ENCODE results near the gene ADARB2.

Gene ADARB2

GRCh38 chr10:1524540-1524939, 212.8 kb downstream of the ADARB2 start:
- Histone ChIP-seq H3K4me3 (ENCODE audit: low read depth in 1 of 2, low read length in 2 of 2) (no peak overlapping the region), H3K27me3 (ENCODE audit: low read depth, low read length) (no peaks in the 10 kb centered on the region), H3K27ac (ENCODE audit: low read length) (no peak overlapping the region), H3K9me3 (ENCODE audit: control insufficient read depth in 1 of 2, low read length in 2 of 2) (no peaks in the 10 kb centered on the region), H3K4me1 (ENCODE audit: control insufficient read depth in 1 of 2, insufficient read depth in 2 of 2, low read length in 2 of 2) (no peaks in the 10 kb centered on the region), H3K36me3 (ENCODE audit: control insufficient read depth in 1 of 2, insufficient read depth in 2 of 2, low read length in 2 of 2) (no peaks in the 10 kb centered on the region)

GRCh38 chr10:1523221-1523620, 214.1 kb downstream of the ADARB2 start:
- Histone ChIP-seq H3K4me1 (ENCODE audit: control insufficient read depth in 1 of 2, insufficient read depth in 2 of 2, low read length in 2 of 2) (no peaks in the 10 kb centered on the region), H3K27me3 (ENCODE audit: low read depth, low read length) (no peaks in the 10 kb centered on the region), H3K36me3 (ENCODE audit: control insufficient read depth in 1 of 2, insufficient read depth in 2 of 2, low read length in 2 of 2) (no peaks in the 10 kb centered on the region), H3K9me3 (ENCODE audit: control insufficient read depth in 1 of 2, low read length in 2 of 2) (no peaks in the 10 kb centered on the region), H3K27ac (ENCODE audit: low read length) (no peak overlapping the region), H3K4me3 (ENCODE audit: low read depth in 1 of 2, low read length in 2 of 2) (no peak overlapping the region)

GRCh38 chr10:1522237-1522636, 215.1 kb downstream of the ADARB2 start:
- Histone ChIP-seq H3K4me3 (ENCODE audit: low read depth in 1 of 2, low read length in 2 of 2) (no peak overlapping the region), H3K27me3 (ENCODE audit: low read depth, low read length) (no peaks in the 10 kb centered on the region), H3K4me1 (ENCODE audit: control insufficient read depth in 1 of 2, insufficient read depth in 2 of 2, low read length in 2 of 2) (no peaks in the 10 kb centered on the region), H3K36me3 (ENCODE audit: control insufficient read depth in 1 of 2, insufficient read depth in 2 of 2, low read length in 2 of 2) (no peaks in the 10 kb centered on the region), H3K27ac (ENCODE audit: low read length) (no peak overlapping the region), H3K9me3 (ENCODE audit: control insufficient read depth in 1 of 2, low read length in 2 of 2) (no peaks in the 10 kb centered on the region)

GRCh38 chr10:1521741-1522140, 215.6 kb downstream of the ADARB2 start:
- H3K9me3 ChIP-seq (ENCODE audit: control insufficient read depth in 1 of 2, low read length in 2 of 2) = no peaks in the 10 kb centered on the region
- no peak overlapping the region for H3K27ac ChIP-seq (ENCODE audit: low read length)
- no peaks in the 10 kb centered on the region for H3K36me3 ChIP-seq (ENCODE audit: control insufficient read depth in 1 of 2, insufficient read depth in 2 of 2, low read length in 2 of 2)
- H3K4me1 ChIP-seq (ENCODE audit: control insufficient read depth in 1 of 2, insufficient read depth in 2 of 2, low read length in 2 of 2) = no peaks in the 10 kb centered on the region
- no peak overlapping the region for H3K4me3 ChIP-seq (ENCODE audit: low read depth in 1 of 2, low read length in 2 of 2)
- no peaks in the 10 kb centered on the region for H3K27me3 ChIP-seq (ENCODE audit: low read depth, low read length)

GRCh38 chr10:1520909-1521565, 216.3 kb downstream of the ADARB2 start:
- Histone ChIP-seq H3K4me3 (ENCODE audit: low read depth in 1 of 2, low read length in 2 of 2) (no peak overlapping the region), H3K36me3 (ENCODE audit: control insufficient read depth in 1 of 2, insufficient read depth in 2 of 2, low read length in 2 of 2) (no peaks in the 10 kb centered on the region), H3K27ac (ENCODE audit: low read length) (no peak overlapping the region), H3K9me3 (ENCODE audit: control insufficient read depth in 1 of 2, low read length in 2 of 2) (no peaks in the 10 kb centered on the region), H3K4me1 (ENCODE audit: control insufficient read depth in 1 of 2, insufficient read depth in 2 of 2, low read length in 2 of 2) (no peaks in the 10 kb centered on the region), H3K27me3 (ENCODE audit: low read depth, low read length) (no peaks in the 10 kb centered on the region)

GRCh38 chr10:1519391-1519790, 217.9 kb downstream of the ADARB2 start:
- Histone ChIP-seq H3K27ac (ENCODE audit: low read length) (no peak overlapping the region), H3K4me3 (ENCODE audit: low read depth in 1 of 2, low read length in 2 of 2) (no peak overlapping the region), H3K36me3 (ENCODE audit: control insufficient read depth in 1 of 2, insufficient read depth in 2 of 2, low read length in 2 of 2) (no peaks in the 10 kb centered on the region), H3K9me3 (ENCODE audit: control insufficient read depth in 1 of 2, low read length in 2 of 2) (no peaks in the 10 kb centered on the region), H3K27me3 (ENCODE audit: low read depth, low read length) (no peaks in the 10 kb centered on the region), H3K4me1 (ENCODE audit: control insufficient read depth in 1 of 2, insufficient read depth in 2 of 2, low read length in 2 of 2) (no peaks in the 10 kb centered on the region)

- Histone ChIP-seq H3K27me3 (ENCODE audit: low read depth, low read length) (no peaks in the 10 kb centered on the region), H3K27ac (ENCODE audit: low read length) (no peak overlapping the region), H3K4me3 (ENCODE audit: low read depth in 1 of 2, low read length in 2 of 2) (no peak overlapping the region), H3K36me3 (ENCODE audit: control insufficient read depth in 1 of 2, insufficient read depth in 2 of 2, low read length in 2 of 2) (no peaks in the 10 kb centered on the region), H3K9me3 (ENCODE audit: control insufficient read depth in 1 of 2, low read length in 2 of 2) (no peaks in the 10 kb centered on the region), H3K4me1 (ENCODE audit: control insufficient read depth in 1 of 2, insufficient read depth in 2 of 2, low read length in 2 of 2) (no peaks in the 10 kb centered on the region)
Measured at GRCh38 chr10:1517684-1518083, 219.6 kb downstream of the ADARB2 start.

GRCh38 chr10:1516492-1517165, 220.7 kb downstream of the ADARB2 start:
- Histone ChIP-seq H3K4me3 (ENCODE audit: low read depth in 1 of 2, low read length in 2 of 2) (no peak overlapping the region), H3K9me3 (ENCODE audit: control insufficient read depth in 1 of 2, low read length in 2 of 2) (no peaks in the 10 kb centered on the region), H3K4me1 (ENCODE audit: control insufficient read depth in 1 of 2, insufficient read depth in 2 of 2, low read length in 2 of 2) (no peaks in the 10 kb centered on the region), H3K27ac (ENCODE audit: low read length) (no peak overlapping the region), H3K36me3 (ENCODE audit: control insufficient read depth in 1 of 2, insufficient read depth in 2 of 2, low read length in 2 of 2) (no peaks in the 10 kb centered on the region), H3K27me3 (ENCODE audit: low read depth, low read length) (no peaks in the 10 kb centered on the region)

GRCh38 chr10:1515780-1516491, 221.4 kb downstream of the ADARB2 start:
- H3K9me3 ChIP-seq (ENCODE audit: control insufficient read depth in 1 of 2, low read length in 2 of 2) = no peaks in the 10 kb centered on the region
- H3K4me1 ChIP-seq (ENCODE audit: control insufficient read depth in 1 of 2, insufficient read depth in 2 of 2, low read length in 2 of 2) = no peaks in the 10 kb centered on the region
- no peak overlapping the region for H3K4me3 ChIP-seq (ENCODE audit: low read depth in 1 of 2, low read length in 2 of 2)
- no peak overlapping the region for H3K27ac ChIP-seq (ENCODE audit: low read length)
- no peaks in the 10 kb centered on the region for H3K36me3 ChIP-seq (ENCODE audit: control insufficient read depth in 1 of 2, insufficient read depth in 2 of 2, low read length in 2 of 2)
- no peaks in the 10 kb centered on the region for H3K27me3 ChIP-seq (ENCODE audit: low read depth, low read length)

- Histone ChIP-seq H3K9me3 (ENCODE audit: control insufficient read depth in 1 of 2, low read length in 2 of 2) (no peaks in the 10 kb centered on the region), H3K27me3 (ENCODE audit: low read depth, low read length) (no peaks in the 10 kb centered on the region), H3K4me1 (ENCODE audit: control insufficient read depth in 1 of 2, insufficient read depth in 2 of 2, low read length in 2 of 2) (no peaks in the 10 kb centered on the region), H3K27ac (ENCODE audit: low read length) (no peak overlapping the region), H3K36me3 (ENCODE audit: control insufficient read depth in 1 of 2, insufficient read depth in 2 of 2, low read length in 2 of 2) (no peaks in the 10 kb centered on the region), H3K4me3 (ENCODE audit: low read depth in 1 of 2, low read length in 2 of 2) (no peak overlapping the region)
Measured at GRCh38 chr10:1515121-1515779, 222.1 kb downstream of the ADARB2 start.

GRCh38 chr10:1514681-1515080, 222.6 kb downstream of the ADARB2 start:
- H3K27me3 ChIP-seq (ENCODE audit: low read depth, low read length) = no peaks in the 10 kb centered on the region
- H3K4me3 ChIP-seq (ENCODE audit: low read depth in 1 of 2, low read length in 2 of 2) = no peak overlapping the region
- no peak overlapping the region for H3K27ac ChIP-seq (ENCODE audit: low read length)
- H3K4me1 ChIP-seq (ENCODE audit: control insufficient read depth in 1 of 2, insufficient read depth in 2 of 2, low read length in 2 of 2) = no peaks in the 10 kb centered on the region
- no peaks in the 10 kb centered on the region for H3K36me3 ChIP-seq (ENCODE audit: control insufficient read depth in 1 of 2, insufficient read depth in 2 of 2, low read length in 2 of 2)
- H3K9me3 ChIP-seq (ENCODE audit: control insufficient read depth in 1 of 2, low read length in 2 of 2) = no peaks in the 10 kb centered on the region

Measured in muscle layer of duodenum (tissue), 2 donors.